GM21447 (cell line): Measurements from ENCODE around the gene ALOX15.
"Not testable (repeated sequence)": the region's sequence is repeated elsewhere in the genome, so short reads cannot be mapped to it uniquely, and the experiment has no call there.

Experiments used
- ATAC-seq: cut with Tn5 transposase; IDR thresholded peaks from one replicate; pipeline ENCODE4 v1.9.1; 2021; ENCODE audit not compliant: unreplicated experiment

The ALOX15 gene

GRCh38 chr17:4594931-4595684 is 46.4 kb downstream of the ALOX15 start:
- ATAC-seq, result no peak

- ATAC-seq, result no peak
These were observed 47.1 kb downstream of the ALOX15 start for GRCh38 chr17:4594406-4594805.

GRCh38 chr17:4593021-4593421 is 48.5 kb downstream of the ALOX15 start:
- ATAC-seq, result no peak

GRCh38 chr17:4592240-4593005 is 49.1 kb downstream of the ALOX15 start:
- ATAC-seq, result no peak

- ATAC-seq, result no peak
These were observed 49.9 kb downstream of the ALOX15 start for GRCh38 chr17:4591529-4591928.

GRCh38 chr17:4590981-4591453 is 50.5 kb downstream of the ALOX15 start:
- no peak for ATAC-seq

GRCh38 chr17:4590042-4590441 is 51.4 kb downstream of the ALOX15 start:
- ATAC-seq, result not testable (repeated sequence)

GRCh38 chr17:4588898-4589625 is 52.4 kb downstream of the ALOX15 start:
- ATAC-seq, result no peak

GRCh38 chr17:4588391-4588790 is 53.1 kb downstream of the ALOX15 start:
- ATAC-seq, result no peak

- ATAC-seq, result no peak
These were observed 53.7 kb downstream of the ALOX15 start for GRCh38 chr17:4587803-4588202.

GRCh38 chr17:4587195-4587594 is 54.3 kb downstream of the ALOX15 start:
- no peak for ATAC-seq

- ATAC-seq, result no peak
These were observed 55.4 kb downstream of the ALOX15 start for GRCh38 chr17:4586043-4586442.

GRCh38 chr17:4585638-4585994 is 55.9 kb downstream of the ALOX15 start:
- no peak for ATAC-seq

GRCh38 chr17:4584917-4585637 is 56.4 kb downstream of the ALOX15 start:
- no peak for ATAC-seq

GRCh38 chr17:4584101-4584916 is 57.2 kb downstream of the ALOX15 start, which contains the start of gene SMTNL2:
TSS of gene SMTNL2 (plus strand) at chr17:4584529. CDS start at chr17:4584606, 77 bp downstream.
- ATAC-seq, result no peak

GRCh38 chr17:4583782-4584100 is 57.7 kb downstream of the ALOX15 start:
- no peak for ATAC-seq

GRCh38 chr17:4583206-4583605 is 58.3 kb downstream of the ALOX15 start:
- no peak for ATAC-seq

- no peak for ATAC-seq
These were observed 58.8 kb downstream of the ALOX15 start for GRCh38 chr17:4582691-4583090.

GRCh38 chr17:4582101-4582501 is 59.4 kb downstream of the ALOX15 start:
- ATAC-seq, result no peak
